BLaER1 (cell line): Measurements from ENCODE around the gene NSD1.

ENCODE experiments used
- H3K27ac ChIP-seq: shearing (Covaris generic); formaldehyde crosslinking; 2 replicates; pipeline ENCODE4 v1.8.1; 2022
- H3K27me3 ChIP-seq: shearing (Covaris generic); formaldehyde crosslinking; 2 replicates; pipeline ENCODE4 v1.8.1; 2022
- H3K36me3 ChIP-seq: shearing (Covaris generic); formaldehyde crosslinking; 2 replicates; pipeline ENCODE4 v1.8.1; 2022
- H3K4me1 ChIP-seq: shearing (Covaris generic); formaldehyde crosslinking; 2 replicates; pipeline ENCODE4 v1.8.1; 2022
- H3K4me2 ChIP-seq: shearing (Covaris generic); formaldehyde crosslinking; 2 replicates; pipeline ENCODE4 v1.8.1; 2022
- H3K4me3 ChIP-seq: shearing (Covaris generic); formaldehyde crosslinking; 2 replicates; pipeline ENCODE4 v1.8.1; 2022
- H3K9ac ChIP-seq: shearing (Covaris generic); formaldehyde crosslinking; 2 replicates; pipeline ENCODE4 v1.8.1; 2022
- H3K9me3 ChIP-seq: shearing (Covaris generic); formaldehyde crosslinking; 2 replicates; pipeline ENCODE4 v1.8.1; 2022
- H4K20me1 ChIP-seq: shearing (Covaris generic); formaldehyde crosslinking; 2 replicates; pipeline ENCODE4 v1.8.1; 2022
- Cebpa-rat ChIP-seq: shearing (Covaris generic); IDR thresholded peaks from 2 replicates; pipeline ENCODE4 v1.8.1; 2022

Gene NSD1

DNA sequence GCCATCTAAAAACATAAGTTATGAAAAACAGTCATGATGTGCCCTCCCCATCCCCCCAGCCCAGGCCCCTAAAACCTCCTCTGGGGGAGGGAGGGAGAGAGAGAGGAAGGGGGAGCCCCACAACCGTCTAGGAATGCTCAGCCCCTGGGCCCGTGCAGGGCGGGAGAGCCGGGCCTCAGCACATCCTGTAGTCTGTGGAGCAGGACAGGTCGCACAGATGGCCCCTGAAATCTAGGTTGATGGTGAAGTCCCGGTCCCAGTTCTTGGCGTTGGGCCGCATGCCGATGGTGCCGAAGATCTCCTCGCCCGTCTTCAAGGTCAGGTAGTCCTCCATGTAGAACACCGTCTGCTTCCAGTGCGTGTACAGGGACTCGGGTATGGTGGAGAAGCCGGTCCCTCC is 131.8 kb downstream of the NSD1 start:
- no peaks in the 10 kb centered on the region for H3K9me3 ChIP-seq
- H3K4me1 ChIP-seq: no peaks in the 10 kb centered on the region
- TF ChIP-seq Cebpa-rat: no peak
- no peak overlapping the region for H3K27ac ChIP-seq
- H3K9ac ChIP-seq: no peak overlapping the region
- peaks cover 96% of the 10 kb centered on the region for H3K36me3 ChIP-seq
- H3K4me3 ChIP-seq: no peak overlapping the region
- H3K4me2 ChIP-seq: no peak overlapping the region
- no peaks in the 10 kb centered on the region for H4K20me1 ChIP-seq
- no peaks in the 10 kb centered on the region for H3K27me3 ChIP-seq

GRCh38 chr5:177269232-177269895 is 135.8 kb downstream of the NSD1 start:
- Histone ChIP-seq H3K4me2 (no peak overlapping the region), H3K27ac (no peak overlapping the region), H3K9ac (no peak overlapping the region), H3K27me3 (no peaks in the 10 kb centered on the region), H3K4me3 (no peak overlapping the region), H3K36me3 (peaks cover 97% of the 10 kb centered on the region), H3K9me3 (no peaks in the 10 kb centered on the region), H4K20me1 (no peaks in the 10 kb centered on the region), H3K4me1 (no peaks in the 10 kb centered on the region)
- TF ChIP-seq Cebpa-rat: no peak

DNA sequence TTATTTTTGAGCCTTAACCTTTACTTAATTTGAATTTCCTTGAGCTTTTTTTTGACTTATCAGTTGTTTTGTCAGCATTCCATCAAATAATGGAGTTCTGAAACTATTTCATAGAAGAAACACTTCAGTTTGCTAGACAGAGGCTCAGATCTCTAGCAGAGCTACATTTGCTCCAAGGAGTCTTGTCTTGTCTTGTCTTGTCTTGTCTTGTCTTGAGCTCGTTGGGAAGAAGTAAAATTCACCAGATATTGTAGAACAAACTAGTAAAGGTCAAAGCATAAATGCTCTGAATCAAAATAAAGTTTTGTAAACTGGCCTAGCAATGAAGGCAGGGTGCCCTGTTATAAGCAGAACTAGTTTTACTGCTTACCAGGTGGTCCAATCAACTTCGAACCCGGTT is 136.4 kb downstream of the NSD1 start:
- no peaks in the 10 kb centered on the region for H3K9me3 ChIP-seq
- no peaks in the 10 kb centered on the region for H4K20me1 ChIP-seq
- no peak overlapping the region for H3K4me2 ChIP-seq
- H3K27me3 ChIP-seq: no peaks in the 10 kb centered on the region
- no peak overlapping the region for H3K9ac ChIP-seq
- H3K27ac ChIP-seq: no peak overlapping the region
- no peak for TF ChIP-seq Cebpa-rat
- no peaks in the 10 kb centered on the region for H3K4me1 ChIP-seq
- no peak overlapping the region for H3K4me3 ChIP-seq
- H3K36me3 ChIP-seq: peaks cover 97% of the 10 kb centered on the region

GRCh38 chr5:177270653-177271052 is 137.1 kb downstream of the NSD1 start:
- Histone ChIP-seq H4K20me1 (no peaks in the 10 kb centered on the region), H3K27me3 (no peaks in the 10 kb centered on the region), H3K9ac (no peak overlapping the region), H3K4me3 (no peak overlapping the region), H3K27ac (no peak overlapping the region), H3K4me1 (no peaks in the 10 kb centered on the region), H3K4me2 (no peak overlapping the region), H3K36me3 (peaks cover 97% of the 10 kb centered on the region), H3K9me3 (no peaks in the 10 kb centered on the region)
- TF ChIP-seq Cebpa-rat: no peak

DNA sequence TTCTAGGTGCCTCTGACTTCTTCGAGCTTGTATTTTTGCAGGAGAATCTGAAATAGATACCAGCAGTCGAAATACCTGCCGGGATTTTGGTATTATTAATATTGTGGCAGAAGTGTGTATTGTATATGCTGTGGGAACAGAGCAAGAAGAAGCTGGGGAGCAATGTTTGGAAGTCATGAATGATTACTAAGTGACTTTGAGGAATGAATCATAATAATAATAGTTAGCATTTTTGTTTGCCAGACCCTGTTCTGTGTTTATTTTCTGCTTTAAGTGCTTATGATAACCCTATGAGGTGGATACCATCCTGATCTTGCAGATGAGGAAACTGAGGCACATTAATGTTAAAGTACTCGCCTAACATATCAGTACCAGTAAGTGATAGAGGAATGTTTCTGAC is 137.5 kb downstream of the NSD1 start:
- no peaks in the 10 kb centered on the region for H4K20me1 ChIP-seq
- H3K4me3 ChIP-seq: no peak overlapping the region
- H3K9ac ChIP-seq: no peak overlapping the region
- H3K36me3 ChIP-seq: peaks cover 97% of the 10 kb centered on the region
- H3K4me1 ChIP-seq: no peaks in the 10 kb centered on the region
- TF ChIP-seq Cebpa-rat: no peak
- no peak overlapping the region for H3K27ac ChIP-seq
- no peaks in the 10 kb centered on the region for H3K9me3 ChIP-seq
- H3K4me2 ChIP-seq: no peak overlapping the region
- H3K27me3 ChIP-seq: no peaks in the 10 kb centered on the region

DNA sequence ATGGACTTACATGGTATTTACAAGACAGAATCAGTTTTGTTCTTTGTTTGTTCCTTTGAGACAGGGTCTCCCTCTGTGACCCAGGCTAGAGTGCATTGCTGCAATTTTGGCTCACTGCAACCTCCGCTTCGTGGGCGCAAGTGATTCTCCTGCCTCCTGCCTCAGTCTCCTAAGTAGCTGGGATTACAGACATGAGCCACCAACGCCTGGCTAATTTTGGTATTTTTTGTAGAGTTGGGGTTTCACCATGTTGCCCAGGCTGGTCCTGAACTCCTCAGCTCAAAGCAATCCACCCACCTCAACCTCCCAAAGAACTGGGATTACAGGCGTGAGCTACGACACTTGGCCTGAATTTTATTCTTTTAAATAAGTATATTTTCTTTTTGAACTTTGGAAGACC is 142.3 kb downstream of the NSD1 start:
- no peak for TF ChIP-seq Cebpa-rat
- no peaks in the 10 kb centered on the region for H3K27me3 ChIP-seq
- H3K9me3 ChIP-seq: no peaks in the 10 kb centered on the region
- no peak overlapping the region for H3K4me2 ChIP-seq
- no peak overlapping the region for H3K4me3 ChIP-seq
- no peaks in the 10 kb centered on the region for H3K4me1 ChIP-seq
- H3K36me3 ChIP-seq: peaks cover 96% of the 10 kb centered on the region
- no peak overlapping the region for H3K9ac ChIP-seq
- H3K27ac ChIP-seq: no peak overlapping the region
- no peaks in the 10 kb centered on the region for H4K20me1 ChIP-seq

DNA sequence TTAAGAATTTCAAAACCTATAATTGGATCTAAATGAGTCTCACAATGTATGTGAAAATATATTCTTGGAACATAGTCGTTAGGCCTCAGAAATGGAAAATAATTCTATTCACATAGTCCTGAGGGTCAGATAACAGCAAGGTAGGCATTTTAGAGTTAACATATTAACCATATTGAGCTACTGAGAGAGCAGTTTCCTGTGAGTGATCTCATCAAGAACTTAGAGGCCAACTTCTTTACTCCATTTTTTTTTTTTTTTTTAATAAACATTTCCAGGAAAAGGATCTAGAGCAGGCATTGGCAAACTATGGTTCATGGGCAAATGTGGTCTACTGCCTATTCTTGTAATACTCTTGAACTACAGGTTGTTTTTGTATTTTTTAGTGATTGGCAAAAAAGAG is 143.3 kb downstream of the NSD1 start:
- Histone ChIP-seq H3K4me2 (no peak overlapping the region), H3K9ac (no peak overlapping the region), H3K4me1 (no peaks in the 10 kb centered on the region), H4K20me1 (peaks cover 4% of the 10 kb centered on the region; the same call in 1 of the 2 replicates), H3K27me3 (no peaks in the 10 kb centered on the region), H3K27ac (no peak overlapping the region), H3K9me3 (no peaks in the 10 kb centered on the region), H3K36me3 (peaks cover 96% of the 10 kb centered on the region), H3K4me3 (no peak overlapping the region)
- no peak for TF ChIP-seq Cebpa-rat

GRCh38 chr5:177288191-177288590 is 154.6 kb downstream of the NSD1 start:
- no peaks in the 10 kb centered on the region for H3K27me3 ChIP-seq
- H3K9ac ChIP-seq: no peak overlapping the region
- peaks cover 98% of the 10 kb centered on the region for H3K36me3 ChIP-seq
- H4K20me1 ChIP-seq: 0 out of 2 replicates have a peak, but pooled peaks cover 6% of the 10 kb centered on the region
- no peak overlapping the region for H3K27ac ChIP-seq
- H3K4me2 ChIP-seq: no peak overlapping the region
- H3K9me3 ChIP-seq: no peaks in the 10 kb centered on the region
- H3K4me1 ChIP-seq: no peaks in the 10 kb centered on the region
- TF ChIP-seq Cebpa-rat: no peak
- no peak overlapping the region for H3K4me3 ChIP-seq

- Histone ChIP-seq H3K36me3 (peaks cover 97% of the 10 kb centered on the region), H3K4me1 (peaks cover 19% of the 10 kb centered on the region), H3K9me3 (no peaks in the 10 kb centered on the region), H4K20me1 (peaks cover 6% of the 10 kb centered on the region; the same call in 1 of the 2 replicates), H3K4me3 (no peak overlapping the region), H3K27me3 (no peaks in the 10 kb centered on the region), H3K27ac (no peak overlapping the region), H3K9ac (no peak overlapping the region), H3K4me2 (no peak overlapping the region)
- no peak for TF ChIP-seq Cebpa-rat
Measured at GRCh38 chr5:177290816-177291596, 157.4 kb downstream of the NSD1 start.

DNA sequence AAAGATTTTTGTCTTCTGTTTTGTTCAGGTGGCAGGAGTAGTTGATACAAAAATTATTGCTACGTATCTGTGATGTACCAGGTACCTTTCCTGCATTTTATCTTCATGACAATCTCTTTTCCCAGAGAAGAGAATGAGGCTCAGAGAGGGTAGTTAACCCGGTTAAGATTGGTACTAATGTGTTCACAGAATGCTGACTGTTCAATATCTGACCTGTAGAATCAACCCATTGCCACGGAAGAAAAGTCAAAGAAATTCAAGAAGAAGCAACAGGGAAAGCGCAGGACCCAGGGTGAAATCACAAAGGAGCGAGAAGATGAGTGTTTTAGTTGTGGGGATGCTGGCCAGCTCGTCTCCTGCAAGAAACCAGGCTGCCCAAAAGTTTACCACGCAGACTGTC is 158.2 kb downstream of the NSD1 start:
- peaks cover 97% of the 10 kb centered on the region for H3K36me3 ChIP-seq
- no peaks in the 10 kb centered on the region for H3K9me3 ChIP-seq
- H3K9ac ChIP-seq: no peak overlapping the region
- peaks cover 26% of the 10 kb centered on the region for H3K4me1 ChIP-seq
- no peak overlapping the region for H3K4me3 ChIP-seq
- no peak overlapping the region for H3K27ac ChIP-seq
- no peak overlapping the region for H3K4me2 ChIP-seq
- H3K27me3 ChIP-seq: no peaks in the 10 kb centered on the region
- no peak for TF ChIP-seq Cebpa-rat
- H4K20me1 ChIP-seq: peaks cover 10% of the 10 kb centered on the region; the same call in 1 of the 2 replicates
